ENCODE measurements around the gene STAG3. TPM values are rescaled to one million over a fixed set of nuclear protein-coding genes. Genes with fewer than 3 reads are reported as not detected.
A peak's percentile ranks its signal among the peaks of the same experiment; 100 is the strongest.
"Not testable (repeated sequence)": the region's sequence is repeated elsewhere in the genome, so short reads cannot be mapped to it uniquely, and the experiment has no call there.

STAG3 gene
- total RNA-seq, 1 donor from 2014 or later: 1.1 TPM

DNA sequence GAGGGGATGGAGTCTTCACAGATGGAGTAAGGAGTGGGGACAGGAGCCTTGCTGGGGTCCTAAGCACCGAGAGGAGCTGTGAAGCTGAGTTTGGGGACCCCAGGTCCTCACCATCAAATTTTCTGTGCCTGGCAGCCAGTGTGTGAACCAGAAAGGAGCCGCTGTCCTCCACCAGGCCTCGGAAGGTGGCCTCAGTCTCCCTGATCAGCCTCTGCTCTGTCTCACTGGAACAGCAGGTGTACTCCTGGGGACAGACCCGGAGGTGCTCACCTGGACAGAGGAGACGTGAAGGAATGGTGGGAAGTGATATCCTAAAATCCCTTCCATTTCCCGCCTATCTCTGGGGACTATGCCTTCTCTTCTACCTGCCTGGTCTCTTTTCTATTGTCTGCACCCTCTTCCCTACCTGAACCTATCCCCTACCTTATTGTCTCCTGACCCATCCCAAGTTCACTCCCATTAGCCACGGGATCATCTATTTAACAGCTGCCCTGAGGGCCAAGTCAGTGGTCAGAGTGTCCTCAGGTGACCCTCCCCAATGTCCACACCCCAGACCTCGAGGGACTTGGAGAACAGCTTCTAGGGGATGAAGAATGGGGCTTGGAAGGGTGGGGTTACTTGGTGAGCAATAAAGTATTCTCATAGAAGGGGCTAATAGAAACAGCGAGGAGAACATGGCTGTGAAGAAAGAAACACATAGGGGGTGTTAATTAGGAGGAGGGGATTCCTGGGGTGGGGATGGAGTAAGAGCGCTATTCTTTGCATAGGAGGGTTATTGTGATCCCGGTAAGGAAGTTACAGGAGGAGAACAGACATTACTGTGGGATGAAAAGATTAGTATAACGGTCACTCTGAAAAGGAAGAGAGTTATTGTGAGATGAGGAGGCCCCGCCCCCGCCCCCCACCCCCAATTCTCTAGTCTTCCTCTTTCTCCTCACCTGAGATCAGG lies 1.3 kb upstream of the STAG3 start:
- H3K9me3 Mint-ChIP-seq (ENCODE audit: unreplicated experiment): peaks cover 15% of the 10 kb centered on the region
- peaks cover 13% of the 10 kb centered on the region for H3K27me3 Mint-ChIP-seq (ENCODE audit: unreplicated experiment)
- peak overlapping the region; percentile 98 for H3K4me3 Mint-ChIP-seq (ENCODE audit: unreplicated experiment)
- peak overlapping the region; percentile 94 for H3K27ac Mint-ChIP-seq (ENCODE audit: unreplicated experiment)
- H3K4me1 Mint-ChIP-seq (ENCODE audit: low read depth, unreplicated experiment): peaks cover 14% of the 10 kb centered on the region
- no peak for DNase-seq
- H3K36me3 Mint-ChIP-seq (ENCODE audit: unreplicated experiment): peaks cover 8% of the 10 kb centered on the region
- TF ChIP-seq, protein P1, sequence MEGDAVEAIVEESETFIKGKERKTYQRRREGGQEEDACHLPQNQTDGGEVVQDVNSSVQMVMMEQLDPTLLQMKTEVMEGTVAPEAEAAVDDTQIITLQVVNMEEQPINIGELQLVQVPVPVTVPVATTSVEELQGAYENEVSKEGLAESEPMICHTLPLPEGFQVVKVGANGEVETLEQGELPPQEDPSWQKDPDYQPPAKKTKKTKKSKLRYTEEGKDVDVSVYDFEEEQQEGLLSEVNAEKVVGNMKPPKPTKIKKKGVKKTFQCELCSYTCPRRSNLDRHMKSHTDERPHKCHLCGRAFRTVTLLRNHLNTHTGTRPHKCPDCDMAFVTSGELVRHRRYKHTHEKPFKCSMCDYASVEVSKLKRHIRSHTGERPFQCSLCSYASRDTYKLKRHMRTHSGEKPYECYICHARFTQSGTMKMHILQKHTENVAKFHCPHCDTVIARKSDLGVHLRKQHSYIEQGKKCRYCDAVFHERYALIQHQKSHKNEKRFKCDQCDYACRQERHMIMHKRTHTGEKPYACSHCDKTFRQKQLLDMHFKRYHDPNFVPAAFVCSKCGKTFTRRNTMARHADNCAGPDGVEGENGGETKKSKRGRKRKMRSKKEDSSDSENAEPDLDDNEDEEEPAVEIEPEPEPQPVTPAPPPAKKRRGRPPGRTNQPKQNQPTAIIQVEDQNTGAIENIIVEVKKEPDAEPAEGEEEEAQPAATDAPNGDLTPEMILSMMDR (IDR thresholded peaks at IDR 0.05; ENCODE audit: partially characterized antibody, unreplicated experiment): no peak

DNA sequence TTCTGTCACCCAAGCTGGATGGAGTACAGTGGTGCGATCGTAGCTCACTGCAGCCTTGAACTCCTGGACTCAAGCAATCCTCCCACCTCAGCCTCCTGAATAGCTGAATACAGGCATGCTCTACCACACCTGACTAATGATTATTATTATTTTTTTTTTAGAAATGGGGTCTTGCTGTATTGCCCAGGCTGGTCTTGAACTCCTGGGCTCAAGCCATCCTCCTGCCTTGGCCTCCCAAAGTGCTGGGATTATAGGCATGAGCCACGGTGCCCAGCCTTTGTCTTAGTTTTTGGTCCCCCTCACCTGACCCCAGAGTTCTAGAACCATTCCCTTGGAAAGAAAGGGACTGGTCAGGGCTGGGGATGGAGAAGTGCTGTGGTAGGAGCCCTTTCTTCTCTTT lies 2.4 kb downstream of the STAG3 start:
- H3K36me3 Mint-ChIP-seq (ENCODE audit: unreplicated experiment); H3K4me1 Mint-ChIP-seq (ENCODE audit: low read depth, unreplicated experiment); H3K4me3 Mint-ChIP-seq (ENCODE audit: unreplicated experiment); DNase-seq; H3K27ac Mint-ChIP-seq (ENCODE audit: unreplicated experiment); H3K27me3 Mint-ChIP-seq (ENCODE audit: unreplicated experiment): not testable (repeated sequence)
- H3K9me3 Mint-ChIP-seq (ENCODE audit: unreplicated experiment): peaks cover 12% of the 10 kb centered on the region

DNA sequence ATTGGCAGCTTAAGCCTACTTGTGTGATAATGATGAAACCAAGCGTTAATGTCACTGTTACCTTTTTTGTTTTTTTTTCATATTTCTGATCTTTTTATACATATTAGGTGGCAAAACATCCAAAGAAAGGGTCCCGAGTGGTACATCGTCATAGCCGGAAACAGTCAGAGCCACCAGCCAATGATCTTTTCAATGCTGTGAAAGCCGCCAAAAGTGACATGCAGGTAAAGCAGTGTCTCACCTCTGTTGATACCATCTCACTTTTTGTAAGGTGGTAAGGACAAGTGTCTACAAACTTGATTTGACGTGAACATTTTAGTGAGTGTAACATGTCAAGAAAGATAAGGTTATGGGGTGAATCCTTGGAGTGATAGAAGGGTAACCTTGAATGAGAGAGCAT lies 4.9 kb downstream of the STAG3 start:
- H3K27me3 Mint-ChIP-seq (ENCODE audit: unreplicated experiment); H3K36me3 Mint-ChIP-seq (ENCODE audit: unreplicated experiment); H3K27ac Mint-ChIP-seq (ENCODE audit: unreplicated experiment): not testable (repeated sequence)

DNA sequence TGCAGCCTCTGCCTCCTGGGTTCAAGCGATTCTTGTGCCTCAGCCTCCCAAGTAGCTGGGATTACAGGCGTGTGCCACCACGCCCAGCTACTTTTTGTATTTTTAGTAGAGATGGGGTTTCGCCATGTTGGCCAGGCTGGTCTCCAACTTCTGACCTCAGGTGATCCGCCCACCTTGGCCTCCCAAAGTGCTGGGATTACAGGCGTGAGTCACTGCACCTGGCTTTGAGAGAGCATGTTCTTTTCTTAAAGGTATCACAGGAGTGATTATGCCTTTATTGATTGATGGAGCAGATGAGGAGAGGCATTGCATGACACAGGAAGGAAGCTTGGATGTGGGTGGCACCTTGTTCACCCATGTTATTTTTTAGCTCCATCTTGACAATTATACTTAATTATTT lies 5.4 kb downstream of the STAG3 start:
- H3K9me3 Mint-ChIP-seq (ENCODE audit: unreplicated experiment); H3K27ac Mint-ChIP-seq (ENCODE audit: unreplicated experiment); H3K27me3 Mint-ChIP-seq (ENCODE audit: unreplicated experiment); DNase-seq; H3K36me3 Mint-ChIP-seq (ENCODE audit: unreplicated experiment); H3K4me1 Mint-ChIP-seq (ENCODE audit: low read depth, unreplicated experiment); H3K4me3 Mint-ChIP-seq (ENCODE audit: unreplicated experiment): not testable (repeated sequence)

More for the DNA sequence above, 4.9 kb downstream of the STAG3 start:
- H3K4me1 Mint-ChIP-seq (ENCODE audit: low read depth, unreplicated experiment); H3K4me3 Mint-ChIP-seq (ENCODE audit: unreplicated experiment); DNase-seq; H3K9me3 Mint-ChIP-seq (ENCODE audit: unreplicated experiment): not testable (repeated sequence)

DNA sequence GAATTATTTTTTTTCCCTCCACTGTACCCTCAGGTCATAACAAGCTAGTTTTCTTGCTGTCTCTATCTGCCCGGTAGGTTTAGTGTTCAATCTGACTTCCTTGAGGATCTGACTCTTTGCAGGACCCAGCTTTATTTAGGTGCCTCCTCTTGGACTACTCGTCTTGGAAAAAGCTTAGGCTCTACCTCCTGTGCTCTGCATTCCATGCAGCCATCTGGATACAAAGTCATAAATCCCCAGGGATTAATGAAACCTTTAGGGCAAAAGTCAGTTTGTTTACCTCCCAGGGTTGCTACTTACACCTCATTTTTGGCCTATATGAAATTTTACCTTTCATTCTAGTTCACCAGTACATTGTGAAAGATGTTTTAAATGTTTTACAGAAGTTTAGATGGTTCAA lies 8.0 kb downstream of the STAG3 start:
- Mint-ChIP-seq H3K27ac (ENCODE audit: unreplicated experiment) (no peak overlapping the region), H3K36me3 (ENCODE audit: unreplicated experiment) (peaks cover 8% of the 10 kb centered on the region), H3K27me3 (ENCODE audit: unreplicated experiment) (peaks cover 3% of the 10 kb centered on the region), H3K9me3 (ENCODE audit: unreplicated experiment) (peaks cover 3% of the 10 kb centered on the region), H3K4me1 (ENCODE audit: low read depth, unreplicated experiment) (peaks cover 5% of the 10 kb centered on the region), H3K4me3 (ENCODE audit: unreplicated experiment) (peak overlapping the region; percentile 28)
- no peak for DNase-seq
- TF ChIP-seq, protein P1 (IDR thresholded peaks at IDR 0.05; ENCODE audit: partially characterized antibody, unreplicated experiment): no peak

DNA sequence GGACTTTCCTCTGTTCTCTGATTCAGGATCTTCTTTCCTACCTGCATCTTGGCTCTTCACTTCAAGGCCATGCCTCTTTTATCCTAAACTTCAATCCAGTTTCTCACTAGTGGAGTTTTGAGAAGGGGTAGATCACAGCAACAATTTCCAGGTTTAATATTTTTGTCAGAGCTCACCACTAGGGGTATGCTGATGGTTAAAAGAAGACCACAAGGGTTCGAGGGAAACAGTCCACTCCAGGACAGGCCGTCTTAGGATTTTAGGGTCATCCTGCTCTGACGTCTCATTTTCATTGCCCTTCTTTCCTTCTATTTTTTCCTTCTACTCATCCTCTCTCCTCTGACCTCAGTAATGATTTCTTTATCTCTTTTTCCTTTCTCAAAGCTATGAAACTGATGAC lies 11.3 kb downstream of the STAG3 start:
- H3K4me1 Mint-ChIP-seq (ENCODE audit: low read depth, unreplicated experiment): peaks cover 5% of the 10 kb centered on the region
- H3K27me3 Mint-ChIP-seq (ENCODE audit: unreplicated experiment): peaks cover 2% of the 10 kb centered on the region
- peaks cover 8% of the 10 kb centered on the region for H3K36me3 Mint-ChIP-seq (ENCODE audit: unreplicated experiment)
- no peak for DNase-seq
- TF ChIP-seq, protein P1 (IDR thresholded peaks at IDR 0.05; ENCODE audit: partially characterized antibody, unreplicated experiment): no peak
- no peak overlapping the region for H3K27ac Mint-ChIP-seq (ENCODE audit: unreplicated experiment)
- peaks cover 1% of the 10 kb centered on the region for H3K9me3 Mint-ChIP-seq (ENCODE audit: unreplicated experiment)
- no peak overlapping the region for H3K4me3 Mint-ChIP-seq (ENCODE audit: unreplicated experiment)
